Activated T-helper 2 cell treated with anti-CD3 and anti-CD28 coated beads, Interferon-gamma antibody, Interleukin-2, Interleukin-4, amounts not matched to agents 10 μg/mL and 5 μg/mL and 100 μg/mL, durations not matched to agents 14 hours and 24 hours and 36 hours (primary cell): ENCODE results near the gene ZNF496. TPM values are rescaled to one million over a fixed set of nuclear protein-coding genes. Genes with fewer than 3 reads are reported as not detected.

ENCODE experiments used
- DNase-seq: peaks from one replicate; pipeline ENCODE4 v3.0.0; 2021; ENCODE audit warnings: low spot score
- H3K27ac Mint-ChIP-seq: one replicate; pipeline ENCODE4 v1.8.0; 2021; ENCODE audit warnings: mixed read lengths
- H3K27me3 Mint-ChIP-seq: one replicate; pipeline ENCODE4 v1.8.0; 2021; ENCODE audit warnings: low read depth, mixed read lengths
- H3K36me3 Mint-ChIP-seq: one replicate; pipeline ENCODE4 v1.8.0; 2021; ENCODE audit warnings: low read depth, mixed read lengths
- H3K4me1 Mint-ChIP-seq: one replicate; pipeline ENCODE4 v1.8.0; 2021; ENCODE audit warnings: low read depth, mixed read lengths
- H3K4me3 Mint-ChIP-seq: one replicate; pipeline ENCODE4 v1.8.0; 2021; ENCODE audit warnings: low read depth, mild to moderate bottlenecking, moderate library complexity, mixed read lengths
- H3K9me3 Mint-ChIP-seq: one replicate; pipeline ENCODE4 v1.8.0; 2021; ENCODE audit warnings: mixed read lengths
- intact Hi-C: fragments of 100-400 bp; cut with micrococcal nuclease; formaldehyde crosslinking; loops from one replicate; pipeline ENCODE4 v1.15.1; 2023
- total RNA-seq: library from RNA; stranded (reverse); gene quantifications from 2 replicates; pipeline ENCODE4 v1.2.3, GENCODE V29; 2022

The ZNF496 gene
- total RNA-seq, 1 donor from 2014 or later = 19.2 TPM

GRCh38 chr1:247332215-247332622 lies 552 bp upstream of the ZNF496 start:
- peak; percentile 35 for DNase-seq
- peak overlapping the region; percentile 44 for H3K27ac Mint-ChIP-seq
- H3K9me3 Mint-ChIP-seq = no peaks in the 10 kb centered on the region
- H3K4me3 Mint-ChIP-seq = peak overlapping the region; percentile 73
- H3K36me3 Mint-ChIP-seq = peaks cover 38% of the 10 kb centered on the region
- intact Hi-C loops = loop anchor here (5.0 to 10.0 kb wide), 3 partner anchors 40 to 227 kb away; partner anchors contain the start of gene ZNF669
- no peaks in the 10 kb centered on the region for H3K27me3 Mint-ChIP-seq
- H3K4me1 Mint-ChIP-seq = peaks cover 28% of the 10 kb centered on the region

DNA sequence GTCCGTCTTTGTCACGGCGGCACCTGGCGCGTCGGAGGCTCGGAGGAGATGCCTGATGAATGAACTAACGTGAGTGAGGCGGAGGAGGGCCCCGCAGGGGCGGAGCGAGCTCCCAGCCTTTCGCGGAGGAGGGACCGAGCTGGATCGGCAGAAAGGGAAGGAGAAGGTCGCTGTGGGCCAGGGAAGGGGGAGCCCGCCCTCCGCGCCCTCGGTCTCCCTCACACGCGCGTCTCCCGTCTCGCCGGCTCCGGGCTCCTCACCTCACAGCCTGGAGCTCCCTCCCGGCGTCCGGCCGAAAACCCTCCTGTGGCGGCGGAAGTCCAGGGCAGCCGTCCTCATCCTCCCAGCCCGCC lies 519 bp downstream of the ZNF496 start:
- peak overlapping the region; percentile 91 for H3K27ac Mint-ChIP-seq
- intact Hi-C loops = loop anchor here (1.0 to 10.0 kb wide), 7 partner anchors 8 to 398 kb away; partner anchors contain the start of genes ZNF669 and ZNF670
- H3K4me3 Mint-ChIP-seq = peak overlapping the region; percentile 90
- no peaks in the 10 kb centered on the region for H3K9me3 Mint-ChIP-seq
- peak; percentile 69 for DNase-seq
- peaks cover 43% of the 10 kb centered on the region for H3K36me3 Mint-ChIP-seq
- peaks cover 29% of the 10 kb centered on the region for H3K4me1 Mint-ChIP-seq
- no peaks in the 10 kb centered on the region for H3K27me3 Mint-ChIP-seq

- Mint-ChIP-seq H3K36me3 (peaks cover 45% of the 10 kb centered on the region), H3K4me3 (peak overlapping the region; percentile 90), H3K27ac (peak overlapping the region; percentile 91), H3K27me3 (no peaks in the 10 kb centered on the region), H3K4me1 (peaks cover 29% of the 10 kb centered on the region), H3K9me3 (no peaks in the 10 kb centered on the region)
- intact Hi-C loops = loop anchor here (1.0 to 10.0 kb wide), 7 partner anchors 7 to 398 kb away; partner anchors contain the start of genes ZNF669 and ZNF670
- DNase-seq = no peak
Observed at GRCh38 chr1:247330548-247331171, 1.0 kb downstream of the ZNF496 start.

GRCh38 chr1:247329097-247329617 lies 2.5 kb downstream of the ZNF496 start:
- Mint-ChIP-seq H3K9me3 (no peaks in the 10 kb centered on the region), H3K27ac (no peak overlapping the region), H3K36me3 (peaks cover 44% of the 10 kb centered on the region), H3K4me3 (no peak overlapping the region), H3K4me1 (peaks cover 20% of the 10 kb centered on the region), H3K27me3 (no peaks in the 10 kb centered on the region)
- DNase-seq = no peak
- intact Hi-C loops = no loop called here

- intact Hi-C loops = no loop called here
- no peak for DNase-seq
- Mint-ChIP-seq H3K9me3 (no peaks in the 10 kb centered on the region), H3K4me3 (no peak overlapping the region), H3K27ac (no peak overlapping the region), H3K27me3 (no peaks in the 10 kb centered on the region), H3K4me1 (peaks cover 21% of the 10 kb centered on the region), H3K36me3 (peaks cover 41% of the 10 kb centered on the region)
Observed at GRCh38 chr1:247328311-247328710, 3.4 kb downstream of the ZNF496 start.

DNA sequence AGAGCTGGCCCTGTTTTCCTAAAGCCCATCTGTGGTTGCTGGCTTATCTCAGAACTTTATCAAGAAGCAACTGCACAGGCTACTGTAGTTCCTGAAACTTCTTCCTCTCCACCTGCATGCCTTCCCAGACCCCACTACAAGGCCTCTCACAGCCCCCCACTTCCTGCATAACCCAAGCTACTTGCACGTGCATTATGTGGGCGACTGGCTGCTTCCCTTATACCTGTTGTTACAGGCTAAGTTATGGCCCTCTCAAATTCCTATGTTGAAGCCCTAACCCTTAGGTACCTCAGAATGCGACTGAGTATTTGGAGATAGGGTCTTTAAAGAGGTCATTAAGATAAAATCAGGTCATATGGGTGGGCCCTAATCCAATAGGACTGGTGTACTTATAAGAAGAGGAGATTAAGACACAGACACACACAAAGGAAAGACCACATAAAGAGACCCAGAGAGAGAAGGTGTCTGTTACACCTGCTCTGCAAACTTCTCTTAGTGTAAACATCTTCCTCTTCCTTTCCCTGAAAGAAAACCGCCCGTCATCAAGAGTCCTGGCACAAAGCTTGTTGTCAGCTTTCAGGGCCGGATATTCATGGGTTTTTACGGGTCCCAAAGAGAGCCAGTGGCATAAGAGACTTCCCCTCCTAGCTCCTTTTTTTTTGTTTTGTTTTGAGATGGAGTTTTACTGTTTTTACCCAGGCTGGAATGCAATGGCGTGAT lies 5.1 kb downstream of the ZNF496 start:
- Mint-ChIP-seq H3K27me3 (no peaks in the 10 kb centered on the region), H3K9me3 (no peaks in the 10 kb centered on the region), H3K4me3 (no peak overlapping the region), H3K4me1 (peaks cover 29% of the 10 kb centered on the region), H3K36me3 (peaks cover 53% of the 10 kb centered on the region), H3K27ac (no peak overlapping the region)
- intact Hi-C loops = no loop called here
- DNase-seq = no peak

DNA sequence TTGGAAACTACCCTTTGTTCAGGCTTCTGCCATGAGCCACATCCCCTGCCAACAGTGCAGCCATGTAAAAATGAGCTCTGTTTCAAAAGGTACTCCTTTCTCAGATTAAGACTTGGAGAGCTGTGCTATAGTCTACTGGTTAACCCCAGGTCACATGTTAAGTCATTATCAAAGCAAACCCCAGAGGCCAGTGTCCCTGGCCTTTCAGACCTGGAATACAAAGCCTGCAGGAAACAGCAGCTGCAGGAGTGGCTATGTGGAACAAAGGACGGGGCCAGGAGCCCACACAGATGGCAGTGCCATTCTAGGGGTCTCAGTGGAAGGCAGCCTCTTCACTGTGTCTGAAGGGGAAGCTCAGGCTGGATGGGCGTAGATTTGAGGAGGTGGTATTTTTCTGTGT lies 6.7 kb downstream of the ZNF496 start:
- H3K4me1 Mint-ChIP-seq = peaks cover 22% of the 10 kb centered on the region

GRCh38 chr1:247324204-247324787 lies 7.4 kb downstream of the ZNF496 start:
- intact Hi-C loops = no loop called here
- Mint-ChIP-seq H3K36me3 (peaks cover 58% of the 10 kb centered on the region), H3K4me1 (peaks cover 22% of the 10 kb centered on the region), H3K27me3 (no peaks in the 10 kb centered on the region), H3K9me3 (no peaks in the 10 kb centered on the region), H3K4me3 (no peak overlapping the region), H3K27ac (no peak overlapping the region)
- no peak for DNase-seq

More for the DNA sequence above, 6.7 kb downstream of the ZNF496 start:
- Mint-ChIP-seq H3K9me3 (no peaks in the 10 kb centered on the region), H3K36me3 (peaks cover 61% of the 10 kb centered on the region), H3K27me3 (no peaks in the 10 kb centered on the region), H3K4me3 (no peak overlapping the region), H3K27ac (no peak overlapping the region)
- intact Hi-C loops = no loop called here
- no peak for DNase-seq

GRCh38 chr1:247322849-247323586 lies 8.6 kb downstream of the ZNF496 start:
- Mint-ChIP-seq H3K4me3 (peak overlapping the region; percentile 1), H3K36me3 (peaks cover 50% of the 10 kb centered on the region), H3K27ac (peak overlapping the region; percentile 73), H3K9me3 (no peaks in the 10 kb centered on the region), H3K27me3 (no peaks in the 10 kb centered on the region), H3K4me1 (peaks cover 22% of the 10 kb centered on the region)
- DNase-seq = no peak
- intact Hi-C loops = loop anchor here (1.0 kb wide), 1 partner anchor 8 kb away; the partner anchor contains the start of gene ZNF496

DNA sequence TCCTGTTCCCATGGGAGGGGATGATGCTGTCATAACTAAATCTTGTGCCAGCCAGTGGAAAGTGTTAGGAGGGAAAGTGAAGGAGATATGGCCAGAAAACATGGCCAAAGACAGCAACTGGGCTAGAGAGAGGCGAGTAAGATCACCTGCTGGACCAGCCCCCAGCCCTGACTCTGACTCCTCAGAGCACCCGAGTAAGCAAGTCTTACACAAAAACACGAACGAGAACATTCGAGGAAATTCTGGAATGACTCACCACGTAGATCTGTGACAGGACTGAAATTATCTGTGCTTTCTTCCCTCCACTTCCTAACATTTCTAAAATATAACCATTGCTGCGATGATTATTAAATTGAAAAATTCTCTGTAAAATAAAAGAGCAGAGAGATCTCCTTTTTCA lies 9.2 kb downstream of the ZNF496 start:
- Mint-ChIP-seq H3K36me3 (peaks cover 51% of the 10 kb centered on the region), H3K4me3 (peak overlapping the region; percentile 1), H3K9me3 (no peaks in the 10 kb centered on the region), H3K27ac (peak overlapping the region; percentile 73), H3K27me3 (no peaks in the 10 kb centered on the region), H3K4me1 (peaks cover 25% of the 10 kb centered on the region)
- intact Hi-C loops = no loop called here
- no peak for DNase-seq

- no peaks in the 10 kb centered on the region for H3K9me3 Mint-ChIP-seq
- H3K4me1 Mint-ChIP-seq = peaks cover 18% of the 10 kb centered on the region
- no peak overlapping the region for H3K4me3 Mint-ChIP-seq
- H3K27me3 Mint-ChIP-seq = no peaks in the 10 kb centered on the region
- H3K27ac Mint-ChIP-seq = no peak overlapping the region
- H3K36me3 Mint-ChIP-seq = peaks cover 50% of the 10 kb centered on the region
- intact Hi-C loops = no loop called here
- no peak for DNase-seq
Observed at GRCh38 chr1:247317702-247318101, 14.0 kb downstream of the ZNF496 start.

- intact Hi-C loops = no loop called here
- H3K9me3 Mint-ChIP-seq = no peaks in the 10 kb centered on the region
- no peak overlapping the region for H3K27ac Mint-ChIP-seq
- H3K4me1 Mint-ChIP-seq = peaks cover 12% of the 10 kb centered on the region
- peaks cover 40% of the 10 kb centered on the region for H3K36me3 Mint-ChIP-seq
- no peak for DNase-seq
- no peaks in the 10 kb centered on the region for H3K27me3 Mint-ChIP-seq
- H3K4me3 Mint-ChIP-seq = no peak overlapping the region
Observed at GRCh38 chr1:247316590-247317197, 15.0 kb downstream of the ZNF496 start.
